Measurements from ENCODE around the gene RAD21L1.

DNA sequence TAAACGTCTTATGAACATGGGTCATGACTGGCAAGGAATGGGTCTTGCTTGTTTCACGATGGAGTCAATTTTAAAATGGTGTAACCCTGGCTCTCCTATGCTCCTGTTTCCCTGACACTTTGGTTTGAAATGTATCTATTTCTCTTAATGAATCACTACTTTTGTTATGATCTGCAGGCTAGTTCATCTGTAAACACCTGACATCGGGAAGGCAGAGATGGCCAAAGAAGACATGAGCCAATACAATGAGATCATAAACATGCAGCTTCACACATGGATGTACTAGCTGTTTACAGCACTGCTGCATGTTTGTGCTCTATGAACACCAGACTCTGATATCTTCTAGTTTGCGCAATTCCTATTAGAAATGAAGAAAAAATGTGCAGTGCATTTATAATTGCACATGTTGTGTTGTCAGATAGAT is 11.0 kb upstream of the RAD21L1 start:
- TF ChIP-seq, protein P1, sequence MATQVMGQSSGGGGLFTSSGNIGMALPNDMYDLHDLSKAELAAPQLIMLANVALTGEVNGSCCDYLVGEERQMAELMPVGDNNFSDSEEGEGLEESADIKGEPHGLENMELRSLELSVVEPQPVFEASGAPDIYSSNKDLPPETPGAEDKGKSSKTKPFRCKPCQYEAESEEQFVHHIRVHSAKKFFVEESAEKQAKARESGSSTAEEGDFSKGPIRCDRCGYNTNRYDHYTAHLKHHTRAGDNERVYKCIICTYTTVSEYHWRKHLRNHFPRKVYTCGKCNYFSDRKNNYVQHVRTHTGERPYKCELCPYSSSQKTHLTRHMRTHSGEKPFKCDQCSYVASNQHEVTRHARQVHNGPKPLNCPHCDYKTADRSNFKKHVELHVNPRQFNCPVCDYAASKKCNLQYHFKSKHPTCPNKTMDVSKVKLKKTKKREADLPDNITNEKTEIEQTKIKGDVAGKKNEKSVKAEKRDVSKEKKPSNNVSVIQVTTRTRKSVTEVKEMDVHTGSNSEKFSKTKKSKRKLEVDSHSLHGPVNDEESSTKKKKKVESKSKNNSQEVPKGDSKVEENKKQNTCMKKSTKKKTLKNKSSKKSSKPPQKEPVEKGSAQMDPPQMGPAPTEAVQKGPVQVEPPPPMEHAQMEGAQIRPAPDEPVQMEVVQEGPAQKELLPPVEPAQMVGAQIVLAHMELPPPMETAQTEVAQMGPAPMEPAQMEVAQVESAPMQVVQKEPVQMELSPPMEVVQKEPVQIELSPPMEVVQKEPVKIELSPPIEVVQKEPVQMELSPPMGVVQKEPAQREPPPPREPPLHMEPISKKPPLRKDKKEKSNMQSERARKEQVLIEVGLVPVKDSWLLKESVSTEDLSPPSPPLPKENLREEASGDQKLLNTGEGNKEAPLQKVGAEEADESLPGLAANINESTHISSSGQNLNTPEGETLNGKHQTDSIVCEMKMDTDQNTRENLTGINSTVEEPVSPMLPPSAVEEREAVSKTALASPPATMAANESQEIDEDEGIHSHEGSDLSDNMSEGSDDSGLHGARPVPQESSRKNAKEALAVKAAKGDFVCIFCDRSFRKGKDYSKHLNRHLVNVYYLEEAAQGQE (IDR thresholded peaks at IDR 0.05; ENCODE audit: low read depth): no peak
- TF ChIP-seq, protein P2, sequence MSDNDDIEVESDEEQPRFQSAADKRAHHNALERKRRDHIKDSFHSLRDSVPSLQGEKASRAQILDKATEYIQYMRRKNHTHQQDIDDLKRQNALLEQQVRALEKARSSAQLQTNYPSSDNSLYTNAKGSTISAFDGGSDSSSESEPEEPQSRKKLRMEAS (IDR thresholded peaks at IDR 0.05): no peak
- no peak for TF ChIP-seq EP300 (IDR thresholded peaks at IDR 0.05; ENCODE audit: borderline replicate concordance)
- no peak for TF ChIP-seq EGR1 (IDR thresholded peaks at IDR 0.05)
- no peak for TF ChIP-seq CEBPB (IDR thresholded peaks at IDR 0.05)
- TF ChIP-seq, protein P3, sequence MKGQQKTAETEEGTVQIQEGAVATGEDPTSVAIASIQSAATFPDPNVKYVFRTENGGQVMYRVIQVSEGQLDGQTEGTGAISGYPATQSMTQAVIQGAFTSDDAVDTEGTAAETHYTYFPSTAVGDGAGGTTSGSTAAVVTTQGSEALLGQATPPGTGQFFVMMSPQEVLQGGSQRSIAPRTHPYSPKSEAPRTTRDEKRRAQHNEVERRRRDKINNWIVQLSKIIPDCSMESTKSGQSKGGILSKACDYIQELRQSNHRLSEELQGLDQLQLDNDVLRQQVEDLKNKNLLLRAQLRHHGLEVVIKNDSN (IDR thresholded peaks at IDR 0.05): no peak
- no peak for TF ChIP-seq RAD21 (IDR thresholded peaks at IDR 0.05; ENCODE audit: low read depth)
- no peak for TF ChIP-seq CREB1 (IDR thresholded peaks at IDR 0.05; ENCODE audit: low read depth)
- no peak for TF ChIP-seq TAF1 (IDR thresholded peaks at IDR 0.05; ENCODE audit: low read depth)
- TF ChIP-seq TCF12 (IDR thresholded peaks at IDR 0.05; ENCODE audit: low read depth): no peak
- no peak for TF ChIP-seq ZBTB7A (IDR thresholded peaks at IDR 0.05; ENCODE audit: low read depth)
- no peak for TF ChIP-seq NFIC (IDR thresholded peaks at IDR 0.05)
- no peak for TF ChIP-seq YY1 (IDR thresholded peaks at IDR 0.05; ENCODE audit: low read depth)
- TF ChIP-seq FOXM1 (IDR thresholded peaks at IDR 0.05; ENCODE audit: borderline replicate concordance, low read depth): no peak

Data from Ishikawa (cell line).